Loucy (cell line): ENCODE results near the gene CRADD.

Source experiments
- H2AFZ ChIP-seq: fragments of 200-600 bp; sonication (generic); 2 replicates; pipeline ENCODE4 v1.6.0; 2016; ENCODE audit warnings: antibody characterized with exemption, mild to moderate bottlenecking, low read length, moderate library complexity
- H3F3A ChIP-seq: fragments of 200-600 bp; 2 replicates; pipeline ENCODE4 v1.6.0; 2016; ENCODE audit warnings: antibody characterized with exemption, low read depth, mild to moderate bottlenecking
- H3K27me3 ChIP-seq: fragments of 200-600 bp; sonication (generic); 2 replicates; pipeline ENCODE4 v1.6.1; 2014; ENCODE audit warnings: low read length, mild to moderate bottlenecking; ENCODE audit not compliant: insufficient read depth, poor library complexity, severe bottlenecking
- H3K36me3 ChIP-seq: fragments of 200-600 bp; sonication (generic); 2 replicates; pipeline ENCODE4 v1.6.1; 2016; ENCODE audit warnings: low read length; ENCODE audit not compliant: insufficient read depth
- H3K4me1 ChIP-seq: fragments of 200-600 bp; sonication (generic); 2 replicates; pipeline ENCODE4 v1.5.1; 2014; ENCODE audit warnings: low read length, mild to moderate bottlenecking; ENCODE audit not compliant: insufficient read depth, poor library complexity, severe bottlenecking
- H3K4me2 ChIP-seq: fragments of 200-600 bp; sonication (generic); 2 replicates; pipeline ENCODE4 v1.6.0; 2014; ENCODE audit warnings: antibody characterized with exemption, low read length, low read depth, mild to moderate bottlenecking; ENCODE audit not compliant: poor library complexity, severe bottlenecking
- H3K4me3 ChIP-seq: fragments of 200-600 bp; sonication (generic); 2 replicates; pipeline ENCODE4 v1.5.1; 2014; ENCODE audit warnings: low read length, mild to moderate bottlenecking, mixed read lengths; ENCODE audit not compliant: poor library complexity, severe bottlenecking
- H3K79me2 ChIP-seq: fragments of 200-600 bp; sonication (generic); 2 replicates; pipeline ENCODE4 v1.6.1; 2014; ENCODE audit warnings: low read length; ENCODE audit not compliant: insufficient read depth
- H3K9ac ChIP-seq: fragments of 200-600 bp; sonication (generic); 2 replicates; pipeline ENCODE4 v1.6.0; 2014; ENCODE audit warnings: mild to moderate bottlenecking, low read depth, low read length, moderate library complexity; ENCODE audit not compliant: poor library complexity, severe bottlenecking
- H3K9me2 ChIP-seq: fragments of 200-600 bp; sonication (generic); replicated peaks from 2 replicates; pipeline ENCODE4 v1.6.1; 2016; ENCODE audit warnings: low read depth, low read length, mixed read lengths
- H3K9me3 ChIP-seq: fragments of 200-600 bp; sonication (generic); 2 replicates; pipeline ENCODE4 v1.6.1; 2014; ENCODE audit warnings: mild to moderate bottlenecking, antibody characterized with exemption, low read length, low read depth; ENCODE audit not compliant: insufficient read depth
- H4K20me1 ChIP-seq: fragments of 200-600 bp; sonication (generic); 2 replicates; pipeline ENCODE4 v1.6.0; 2014; ENCODE audit warnings: antibody characterized with exemption, low read length, mild to moderate bottlenecking; ENCODE audit not compliant: insufficient read depth, poor library complexity, severe bottlenecking
- CTCF ChIP-seq: fragments of 200-600 bp; sonication (generic); conservative IDR thresholded peaks from 2 replicates; pipeline ENCODE4 v1.5.1; 2014; ENCODE audit warnings: mild to moderate bottlenecking, antibody characterized with exemption, low read length
- EZH2phosphoT487 ChIP-seq: fragments of 200-600 bp; IDR thresholded peaks from 2 replicates; pipeline ENCODE4 v1.6.1; 2018; ENCODE audit warnings: antibody characterized with exemption, mild to moderate bottlenecking, moderate library complexity, borderline replicate concordance

The CRADD gene

GRCh38 chr12:93654421-93654820, 22.8 kb upstream of the CRADD start:
- TF ChIP-seq EZH2phosphoT487 (no peak), CTCF (no peak)
- Histone ChIP-seq H3K79me2 (no peaks in the 10 kb centered on the region), H3K36me3 (no peaks in the 10 kb centered on the region), H3K27me3 (no peaks in the 10 kb centered on the region), H3F3A (no peaks in the 10 kb centered on the region), H3K9me3 (no peaks in the 10 kb centered on the region), H3K4me3 (no peak overlapping the region), H3K4me2 (no peak overlapping the region), H3K9me2 (no peaks in the 10 kb centered on the region), H2AFZ (no peak overlapping the region), H3K9ac (no peak overlapping the region), H4K20me1 (no peaks in the 10 kb centered on the region), H3K4me1 (no peaks in the 10 kb centered on the region)

GRCh38 chr12:93657071-93657470, 20.1 kb upstream of the CRADD start:
- no peaks in the 10 kb centered on the region for H3K9me3 ChIP-seq
- no peaks in the 10 kb centered on the region for H3K4me1 ChIP-seq
- no peaks in the 10 kb centered on the region for H3K9me2 ChIP-seq
- no peak overlapping the region for H3K9ac ChIP-seq
- TF ChIP-seq EZH2phosphoT487 (no peak), CTCF (no peak)
- no peaks in the 10 kb centered on the region for H3K79me2 ChIP-seq
- H3K36me3 ChIP-seq = no peaks in the 10 kb centered on the region
- H4K20me1 ChIP-seq = no peaks in the 10 kb centered on the region
- H3F3A ChIP-seq = no peaks in the 10 kb centered on the region
- no peak overlapping the region for H3K4me2 ChIP-seq
- no peak overlapping the region for H3K4me3 ChIP-seq
- no peak overlapping the region for H2AFZ ChIP-seq
- no peaks in the 10 kb centered on the region for H3K27me3 ChIP-seq

- no peak overlapping the region; the same call in 1 of the 2 replicates for H2AFZ ChIP-seq
- H3K4me2 ChIP-seq = no peak overlapping the region
- no peak overlapping the region for H3K9ac ChIP-seq
- no peaks in the 10 kb centered on the region for H3K4me1 ChIP-seq
- H4K20me1 ChIP-seq = no peaks in the 10 kb centered on the region
- H3K36me3 ChIP-seq = no peaks in the 10 kb centered on the region
- TF ChIP-seq CTCF = no peak
- no peaks in the 10 kb centered on the region for H3K27me3 ChIP-seq
- no peak overlapping the region for H3K4me3 ChIP-seq
- no peaks in the 10 kb centered on the region for H3K9me2 ChIP-seq
- no peaks in the 10 kb centered on the region for H3K9me3 ChIP-seq
- H3F3A ChIP-seq = no peaks in the 10 kb centered on the region
- H3K79me2 ChIP-seq = no peaks in the 10 kb centered on the region
Observed at GRCh38 chr12:93661021-93661420, 16.2 kb upstream of the CRADD start.
